ENCODE results near the gene IFNGR1. TPM values are rescaled to one million over a fixed set of nuclear protein-coding genes. Genes with fewer than 3 reads are reported as not detected.

The IFNGR1 gene
- total RNA-seq, 1 experiment from 2014 or later = 23.4 TPM

DNA sequence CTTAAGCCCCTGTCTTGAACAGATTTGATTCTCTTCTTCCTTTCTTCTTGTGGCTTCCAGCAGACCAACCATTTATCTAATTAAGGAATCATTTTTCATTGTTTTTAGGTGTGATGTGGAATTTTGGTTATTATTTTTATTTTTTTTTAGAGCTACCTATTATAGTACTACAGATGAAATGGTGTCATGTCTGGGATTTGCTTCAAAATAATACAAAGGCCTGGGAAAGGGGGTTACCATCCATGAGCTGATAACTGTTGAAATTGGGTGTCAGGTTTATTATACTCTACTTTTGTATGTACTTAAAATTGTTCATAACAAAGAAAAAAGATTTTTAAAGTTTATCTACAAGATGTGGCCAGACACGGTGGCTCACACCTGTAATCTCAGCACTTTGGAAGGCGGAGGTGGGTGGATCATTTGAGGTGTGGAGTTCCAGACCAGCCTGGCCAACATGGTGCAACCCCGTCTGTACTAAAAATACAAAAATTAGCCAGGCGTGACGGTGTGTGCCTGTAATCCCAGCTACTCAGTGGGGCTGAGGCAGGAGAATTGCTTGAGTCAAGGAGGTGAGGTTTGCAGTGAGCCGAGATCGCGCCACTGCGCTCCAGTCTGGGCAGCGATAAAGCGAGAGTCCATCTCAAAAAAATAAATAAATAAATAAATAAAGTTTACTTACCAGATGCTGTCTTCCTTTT lies 46.3 kb downstream of the IFNGR1 start:
- H3K27ac ChIP-seq (ENCODE audit: low read length) = no peak overlapping the region
- H3K36me3 ChIP-seq (ENCODE audit: control insufficient read depth, insufficient read depth, low read length) = no peaks in the 10 kb centered on the region
- CTCF ChIA-PET = no interaction called here
- DNase-seq (ENCODE audit: low read depth, low spot score) = no peak
- no peak for ATAC-seq
- intact Hi-C loops (cut with micrococcal nuclease; ENCODE audit: unreplicated experiment) (no loop called here), in situ Hi-C loops (cut with HindIII; ENCODE audit: low pct_unique_long_range_greater_than_20kb, low sequenced_read_pairs) (no loop called here)
- no peaks in the 10 kb centered on the region for H3K27me3 ChIP-seq (ENCODE audit: control insufficient read depth, insufficient read depth, low read length)
- BruUV-seq (replicated peaks) = no TSS peak
- TF ChIP-seq, protein P1, sequence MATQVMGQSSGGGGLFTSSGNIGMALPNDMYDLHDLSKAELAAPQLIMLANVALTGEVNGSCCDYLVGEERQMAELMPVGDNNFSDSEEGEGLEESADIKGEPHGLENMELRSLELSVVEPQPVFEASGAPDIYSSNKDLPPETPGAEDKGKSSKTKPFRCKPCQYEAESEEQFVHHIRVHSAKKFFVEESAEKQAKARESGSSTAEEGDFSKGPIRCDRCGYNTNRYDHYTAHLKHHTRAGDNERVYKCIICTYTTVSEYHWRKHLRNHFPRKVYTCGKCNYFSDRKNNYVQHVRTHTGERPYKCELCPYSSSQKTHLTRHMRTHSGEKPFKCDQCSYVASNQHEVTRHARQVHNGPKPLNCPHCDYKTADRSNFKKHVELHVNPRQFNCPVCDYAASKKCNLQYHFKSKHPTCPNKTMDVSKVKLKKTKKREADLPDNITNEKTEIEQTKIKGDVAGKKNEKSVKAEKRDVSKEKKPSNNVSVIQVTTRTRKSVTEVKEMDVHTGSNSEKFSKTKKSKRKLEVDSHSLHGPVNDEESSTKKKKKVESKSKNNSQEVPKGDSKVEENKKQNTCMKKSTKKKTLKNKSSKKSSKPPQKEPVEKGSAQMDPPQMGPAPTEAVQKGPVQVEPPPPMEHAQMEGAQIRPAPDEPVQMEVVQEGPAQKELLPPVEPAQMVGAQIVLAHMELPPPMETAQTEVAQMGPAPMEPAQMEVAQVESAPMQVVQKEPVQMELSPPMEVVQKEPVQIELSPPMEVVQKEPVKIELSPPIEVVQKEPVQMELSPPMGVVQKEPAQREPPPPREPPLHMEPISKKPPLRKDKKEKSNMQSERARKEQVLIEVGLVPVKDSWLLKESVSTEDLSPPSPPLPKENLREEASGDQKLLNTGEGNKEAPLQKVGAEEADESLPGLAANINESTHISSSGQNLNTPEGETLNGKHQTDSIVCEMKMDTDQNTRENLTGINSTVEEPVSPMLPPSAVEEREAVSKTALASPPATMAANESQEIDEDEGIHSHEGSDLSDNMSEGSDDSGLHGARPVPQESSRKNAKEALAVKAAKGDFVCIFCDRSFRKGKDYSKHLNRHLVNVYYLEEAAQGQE (IDR thresholded peaks at IDR 0.05; ENCODE audit: insufficient read depth in 1 of 2, low read depth in 2 of 2, low read length in 1 of 2) = no peak
- no peak for TF ChIP-seq TCF7L2 (IDR thresholded peaks at IDR 0.05; ENCODE audit: low read depth, low read length)
- no peak for TF ChIP-seq SIN3A (IDR thresholded peaks at IDR 0.05; ENCODE audit: borderline replicate concordance, insufficient read depth, low read depth, low read length)
- TF ChIP-seq POLR2AphosphoS5 (IDR thresholded peaks at IDR 0.05; ENCODE audit: low read depth, low read length) = no peak
- TF ChIP-seq, protein P2, sequence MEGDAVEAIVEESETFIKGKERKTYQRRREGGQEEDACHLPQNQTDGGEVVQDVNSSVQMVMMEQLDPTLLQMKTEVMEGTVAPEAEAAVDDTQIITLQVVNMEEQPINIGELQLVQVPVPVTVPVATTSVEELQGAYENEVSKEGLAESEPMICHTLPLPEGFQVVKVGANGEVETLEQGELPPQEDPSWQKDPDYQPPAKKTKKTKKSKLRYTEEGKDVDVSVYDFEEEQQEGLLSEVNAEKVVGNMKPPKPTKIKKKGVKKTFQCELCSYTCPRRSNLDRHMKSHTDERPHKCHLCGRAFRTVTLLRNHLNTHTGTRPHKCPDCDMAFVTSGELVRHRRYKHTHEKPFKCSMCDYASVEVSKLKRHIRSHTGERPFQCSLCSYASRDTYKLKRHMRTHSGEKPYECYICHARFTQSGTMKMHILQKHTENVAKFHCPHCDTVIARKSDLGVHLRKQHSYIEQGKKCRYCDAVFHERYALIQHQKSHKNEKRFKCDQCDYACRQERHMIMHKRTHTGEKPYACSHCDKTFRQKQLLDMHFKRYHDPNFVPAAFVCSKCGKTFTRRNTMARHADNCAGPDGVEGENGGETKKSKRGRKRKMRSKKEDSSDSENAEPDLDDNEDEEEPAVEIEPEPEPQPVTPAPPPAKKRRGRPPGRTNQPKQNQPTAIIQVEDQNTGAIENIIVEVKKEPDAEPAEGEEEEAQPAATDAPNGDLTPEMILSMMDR (IDR thresholded peaks at IDR 0.05) = no peak
- POLR2A ChIA-PET = no interaction called here
- H3K4me3 ChIP-seq (ENCODE audit: low read depth in 2 of 2, low read length in 2 of 2) = no peak overlapping the region
- no peaks in the 10 kb centered on the region for H3K9me3 ChIP-seq (ENCODE audit: control insufficient read depth, insufficient read depth, low read depth, low read length)
- H3K4me1 ChIP-seq (ENCODE audit: control insufficient read depth, insufficient read depth, low read length) = no peaks in the 10 kb centered on the region

DNA sequence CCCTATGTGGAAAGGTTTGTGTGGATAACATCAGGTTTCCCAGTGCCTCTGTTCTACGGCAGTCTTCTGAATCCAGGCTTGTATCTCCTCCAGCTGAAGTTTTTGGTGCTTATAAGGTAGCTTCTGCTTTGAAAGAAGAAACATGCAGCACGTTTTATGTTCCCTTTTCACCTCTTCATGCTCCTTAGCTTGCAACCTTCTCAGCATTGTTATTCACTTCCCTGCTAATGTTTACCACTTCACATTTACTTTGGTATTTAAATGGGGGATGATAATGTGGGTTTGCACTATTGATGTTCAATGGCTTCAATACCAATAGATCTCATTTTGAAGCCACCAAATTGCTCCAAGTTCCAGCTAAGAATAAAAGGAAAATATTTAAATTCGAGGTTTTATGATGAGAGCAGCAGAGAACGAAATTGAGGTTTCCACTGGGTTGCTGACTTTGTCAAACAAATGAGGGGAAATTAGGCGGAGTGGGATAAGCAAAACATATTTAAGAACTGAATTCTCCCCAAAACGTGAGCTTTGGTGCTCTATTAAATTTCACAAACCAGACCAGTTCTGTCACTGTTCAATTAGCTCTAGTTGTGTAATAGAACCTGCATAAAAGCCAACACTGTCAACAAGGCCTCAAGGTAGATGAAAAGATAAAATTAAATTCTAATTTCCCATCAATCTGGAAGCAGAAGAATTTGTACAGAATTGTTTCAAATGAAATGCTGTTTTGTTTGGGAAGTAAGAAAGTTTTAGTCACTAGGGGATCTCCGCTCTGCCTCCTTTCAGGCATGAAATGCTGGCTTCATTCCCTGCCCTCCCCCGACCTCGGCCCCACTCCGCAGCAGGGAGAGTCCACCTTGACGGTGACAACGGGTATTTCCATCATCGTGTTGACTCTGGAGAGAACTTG lies 47.1 kb downstream of the IFNGR1 start:
- in situ Hi-C loops (cut with HindIII; ENCODE audit: low pct_unique_long_range_greater_than_20kb, low sequenced_read_pairs) = no loop called here
- CTCF ChIA-PET = no interaction called here
- DNase-seq (ENCODE audit: low read depth, low spot score) = no peak
- Histone ChIP-seq H3K27ac (ENCODE audit: low read length) (no peak overlapping the region), H3K9me3 (ENCODE audit: control insufficient read depth, insufficient read depth, low read depth, low read length) (no peaks in the 10 kb centered on the region), H3K36me3 (ENCODE audit: control insufficient read depth, insufficient read depth, low read length) (no peaks in the 10 kb centered on the region), H3K4me1 (ENCODE audit: control insufficient read depth, insufficient read depth, low read length) (no peaks in the 10 kb centered on the region), H3K4me3 (ENCODE audit: low read depth in 2 of 2, low read length in 2 of 2) (no peak overlapping the region), H3K27me3 (ENCODE audit: control insufficient read depth, insufficient read depth, low read length) (no peaks in the 10 kb centered on the region)
- no TSS peak for BruUV-seq (replicated peaks)
- TF ChIP-seq SIN3A (IDR thresholded peaks at IDR 0.05; ENCODE audit: borderline replicate concordance, insufficient read depth, low read depth, low read length) (no peak), TCF7L2 (IDR thresholded peaks at IDR 0.05; ENCODE audit: low read depth, low read length) (no peak), POLR2AphosphoS5 (IDR thresholded peaks at IDR 0.05; ENCODE audit: low read depth, low read length) (no peak)
- TF ChIP-seq, protein P1 (IDR thresholded peaks at IDR 0.05; ENCODE audit: insufficient read depth in 1 of 2, low read depth in 2 of 2, low read length in 1 of 2) = no peak
- TF ChIP-seq, protein P2 (IDR thresholded peaks at IDR 0.05) = no peak
- ATAC-seq = no peak
- intact Hi-C loops (cut with micrococcal nuclease; ENCODE audit: unreplicated experiment) = no loop called here
- POLR2A ChIA-PET = no interaction called here
